GM18511 (cell line): ENCODE data around the gene LAMA3.
"Not testable (repeated sequence)": the region's sequence is repeated elsewhere in the genome, so short reads cannot be mapped to it uniquely, and the experiment has no call there.

Experiments used
- ATAC-seq: cut with Tn5 transposase; IDR thresholded peaks from one replicate; pipeline ENCODE4 v1.9.1; 2021; ENCODE audit warnings: mild to moderate bottlenecking, moderate library complexity; ENCODE audit not compliant: unreplicated experiment

Gene LAMA3

GRCh38 chr18:23703987-23704384 lies 14.7 kb downstream of the LAMA3 start:
- no peak for ATAC-seq

- ATAC-seq, result no peak
Observed at GRCh38 chr18:23704806-23705205, 15.6 kb downstream of the LAMA3 start.

GRCh38 chr18:23706971-23707640 lies 17.9 kb downstream of the LAMA3 start:
- no peak for ATAC-seq

GRCh38 chr18:23710068-23710527 lies 20.8 kb downstream of the LAMA3 start:
- ATAC-seq, result no peak

- ATAC-seq, result no peak
Observed at GRCh38 chr18:23710946-23711345, 21.7 kb downstream of the LAMA3 start.

- ATAC-seq, result no peak
Observed at GRCh38 chr18:23711426-23711825, 22.2 kb downstream of the LAMA3 start.

GRCh38 chr18:23712445-23712844 lies 23.2 kb downstream of the LAMA3 start:
- ATAC-seq, result no peak

GRCh38 chr18:23714576-23714975 lies 25.3 kb downstream of the LAMA3 start:
- no peak for ATAC-seq

GRCh38 chr18:23716079-23716478 lies 26.8 kb downstream of the LAMA3 start:
- not testable (repeated sequence) for ATAC-seq

- ATAC-seq, result no peak
Observed at GRCh38 chr18:23716516-23716915, 27.3 kb downstream of the LAMA3 start.

GRCh38 chr18:23716966-23717365 lies 27.7 kb downstream of the LAMA3 start:
- no peak for ATAC-seq

- ATAC-seq, result no peak
Observed at GRCh38 chr18:23718243-23718720, 29.0 kb downstream of the LAMA3 start.

- ATAC-seq, result no peak
Observed at GRCh38 chr18:23718731-23719130, 29.5 kb downstream of the LAMA3 start.

- no peak for ATAC-seq
Observed at GRCh38 chr18:23719634-23720201, 30.5 kb downstream of the LAMA3 start.

GRCh38 chr18:23721696-23722480 lies 32.6 kb downstream of the LAMA3 start:
- no peak for ATAC-seq

GRCh38 chr18:23722646-23723045 lies 33.4 kb downstream of the LAMA3 start:
- ATAC-seq, result no peak

GRCh38 chr18:23723121-23723520 lies 33.9 kb downstream of the LAMA3 start:
- no peak for ATAC-seq

- no peak for ATAC-seq
Observed at GRCh38 chr18:23724681-23725080, 35.4 kb downstream of the LAMA3 start.

GRCh38 chr18:23725351-23725750 lies 36.1 kb downstream of the LAMA3 start:
- no peak for ATAC-seq

- ATAC-seq, result no peak
Observed at GRCh38 chr18:23725827-23726661, 36.8 kb downstream of the LAMA3 start.
